Stimulated activated CD4-positive, alpha-beta T cell treated with anti-CD3 and anti-CD28 coated beads, Interleukin-15, amount 100 ng/mL, for 48 hours (primary cell): ENCODE results near the gene USP24.
A peak's percentile ranks its signal among the peaks of the same experiment; 100 is the strongest.
"Not testable (repeated sequence)": the region's sequence is repeated elsewhere in the genome, so short reads cannot be mapped to it uniquely, and the experiment has no call there.

ENCODE experiments used
- DNase-seq, 2 donors: peaks; one replicate each; pipeline ENCODE4 v3.0.0-alpha.2; 2020; ENCODE audit warnings: low read depth in 2 of 2

USP24 gene

DNA sequence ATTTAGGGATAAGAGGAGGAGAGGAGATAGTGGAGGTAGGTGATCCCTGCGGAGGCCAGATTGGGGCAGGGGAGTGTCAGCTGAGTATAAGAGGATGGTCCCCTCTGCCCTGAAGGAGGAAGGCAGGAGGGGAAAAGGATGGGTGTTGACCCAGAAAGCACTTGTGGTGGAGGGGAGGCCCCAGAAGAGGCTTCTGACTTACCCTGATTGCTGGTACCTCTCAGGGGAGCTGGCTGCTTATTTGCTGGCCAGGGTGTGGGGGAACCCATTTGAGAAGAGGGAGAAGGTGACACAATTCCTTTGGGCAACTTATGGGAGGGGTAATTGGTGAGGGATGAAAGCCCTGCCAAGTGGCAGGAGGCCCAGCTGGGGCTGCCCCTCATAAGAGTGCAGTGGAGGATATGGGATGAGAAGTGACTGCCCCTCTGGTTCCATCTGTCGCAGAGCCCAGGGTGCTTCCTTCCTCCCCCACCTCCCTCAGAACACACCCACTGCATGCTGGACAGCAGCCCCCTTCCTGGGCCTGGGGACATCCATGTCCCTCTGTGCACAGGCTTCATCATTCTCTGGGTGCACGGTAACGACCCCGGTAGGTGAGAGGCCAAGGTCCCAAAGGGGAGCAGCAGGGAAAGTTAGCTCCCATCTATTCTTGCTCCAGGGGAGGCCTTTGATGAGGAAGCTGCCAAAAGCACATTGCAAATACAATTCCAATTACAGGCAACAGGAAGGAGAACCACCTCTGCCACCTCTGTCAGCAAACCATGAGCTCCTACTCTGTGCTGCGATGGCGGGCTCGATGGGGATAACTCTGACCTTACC, 177.2 kb downstream of the USP24 start:
- DNase-seq: no peak

DNA sequence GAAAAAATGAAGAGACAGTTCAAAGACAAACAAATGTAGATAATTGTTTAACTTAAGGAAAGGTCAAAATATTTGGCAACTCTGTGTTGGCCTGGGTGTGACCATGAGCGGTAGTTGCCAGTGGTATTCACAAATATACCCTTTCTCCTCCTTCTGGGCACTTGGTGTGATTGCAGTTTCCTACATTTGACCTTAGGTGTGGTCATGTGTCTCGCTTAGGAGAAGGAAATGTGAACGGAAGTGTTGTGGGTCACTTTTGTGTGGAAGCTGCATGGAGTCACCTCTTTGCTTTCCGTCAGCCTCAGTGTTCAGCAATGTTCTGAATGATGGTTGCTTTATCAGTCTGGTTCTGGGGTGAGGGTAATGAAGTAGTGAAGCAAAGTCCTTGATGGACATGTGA, 179.3 kb downstream of the USP24 start:
- DNase-seq: no peak

DNA sequence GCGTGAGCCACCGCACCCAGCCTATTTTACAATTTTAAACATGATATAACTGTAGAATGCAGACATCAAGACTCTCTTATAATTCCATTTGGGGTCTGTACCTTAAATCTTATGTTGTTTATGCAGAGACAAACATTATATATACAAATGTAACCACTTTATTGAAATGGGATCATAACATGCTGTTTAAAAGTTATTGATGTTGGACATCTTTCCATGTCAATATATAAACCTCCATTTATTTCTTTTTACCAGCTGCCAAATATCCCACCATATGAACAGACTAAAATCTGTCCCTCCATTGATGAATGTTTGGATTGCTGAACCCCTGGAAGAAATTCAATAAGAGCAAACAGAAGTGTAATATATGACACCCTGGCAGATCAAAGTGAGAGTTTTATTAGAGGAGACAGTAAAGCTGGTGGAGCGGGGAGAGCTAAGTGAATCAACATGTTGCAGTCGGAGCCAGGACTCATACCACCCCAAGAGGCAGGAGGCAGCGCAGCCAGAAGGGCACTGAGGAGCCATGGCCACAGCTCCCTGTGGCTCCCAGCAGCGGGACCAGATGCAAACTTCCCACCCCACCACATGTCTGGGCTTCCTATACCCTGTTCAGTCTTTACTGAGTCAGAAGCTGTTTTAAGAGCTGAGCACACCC, 180.6 kb downstream of the USP24 start:
- no peak for DNase-seq

DNA sequence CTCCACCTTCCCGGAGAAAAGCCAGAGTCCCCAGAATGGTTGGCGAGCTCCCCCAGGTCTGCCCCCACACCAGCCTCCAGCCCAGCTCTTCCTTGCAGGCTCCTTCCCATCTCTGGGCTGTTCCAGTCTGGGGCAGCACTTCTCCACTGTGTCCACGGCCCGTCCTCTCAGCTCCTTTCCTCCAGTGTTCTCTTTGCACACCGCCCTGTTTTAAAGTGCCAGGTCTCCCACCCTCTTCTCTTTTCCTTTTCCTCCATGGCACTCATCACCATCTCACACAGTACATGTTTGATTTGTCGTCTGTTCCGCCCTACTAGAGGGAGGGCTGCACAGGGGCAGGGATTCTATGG, 181.9 kb downstream of the USP24 start:
- DNase-seq: no peak

DNA sequence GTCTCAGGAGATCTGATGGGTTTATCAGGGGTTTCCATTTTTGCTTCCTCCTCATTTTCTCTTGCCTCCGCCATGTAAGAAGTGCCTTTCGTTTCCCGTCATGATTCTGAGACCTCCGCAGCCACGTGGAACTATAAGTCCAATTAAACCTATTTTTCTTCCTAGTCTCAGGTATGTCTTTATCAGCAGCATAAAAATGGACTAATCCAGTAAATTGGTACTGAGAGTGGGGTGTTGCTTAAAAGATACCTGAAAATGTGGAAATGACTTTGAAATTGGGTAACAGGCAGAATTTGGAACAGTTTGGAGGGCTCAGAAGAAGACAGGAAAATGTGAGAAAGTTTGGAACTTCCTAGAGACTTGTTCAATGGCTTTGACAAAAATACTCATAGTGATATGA, 184.1 kb downstream of the USP24 start:
- not testable (repeated sequence) for DNase-seq

DNA sequence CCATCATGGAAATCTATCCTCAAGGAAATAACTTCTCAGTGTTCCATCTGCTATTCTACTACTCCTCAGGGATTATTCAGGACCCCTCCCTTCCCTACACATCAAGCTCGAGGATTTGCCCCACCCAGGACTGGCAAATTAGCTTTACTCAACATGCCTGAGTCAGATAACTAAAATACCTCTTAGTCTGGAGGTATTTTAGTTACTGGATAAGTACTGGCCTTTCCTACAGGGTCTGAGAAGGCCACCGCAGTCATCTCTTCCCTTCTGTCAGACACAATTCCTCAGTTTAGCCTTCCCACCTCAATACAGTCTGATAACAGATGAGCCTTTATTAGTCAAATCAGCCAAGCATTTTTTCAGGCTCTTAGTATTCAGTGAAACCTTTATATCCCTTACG, 188.5 kb downstream of the USP24 start:
- DNase-seq: not testable (repeated sequence)

DNA sequence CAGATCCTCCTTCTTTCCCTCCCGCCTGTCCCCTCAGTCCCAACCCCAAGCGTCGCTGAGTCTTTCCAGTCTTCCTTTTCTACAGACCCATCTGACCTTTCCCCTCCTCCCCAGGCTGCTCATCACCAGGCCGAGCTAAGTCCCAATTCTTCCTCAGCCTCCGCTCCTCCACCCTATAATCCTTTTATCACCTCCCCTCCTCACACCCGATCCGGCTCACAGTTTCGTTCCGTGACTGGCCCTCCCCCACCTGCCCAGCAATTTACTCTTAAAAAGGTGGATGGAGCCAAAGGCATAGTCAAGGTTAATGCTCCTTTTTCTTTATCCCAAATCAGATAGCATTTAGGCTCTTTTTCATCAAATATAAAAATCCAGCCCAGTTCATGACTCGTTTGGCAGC, 191.0 kb downstream of the USP24 start:
- not testable (repeated sequence) for DNase-seq

DNA sequence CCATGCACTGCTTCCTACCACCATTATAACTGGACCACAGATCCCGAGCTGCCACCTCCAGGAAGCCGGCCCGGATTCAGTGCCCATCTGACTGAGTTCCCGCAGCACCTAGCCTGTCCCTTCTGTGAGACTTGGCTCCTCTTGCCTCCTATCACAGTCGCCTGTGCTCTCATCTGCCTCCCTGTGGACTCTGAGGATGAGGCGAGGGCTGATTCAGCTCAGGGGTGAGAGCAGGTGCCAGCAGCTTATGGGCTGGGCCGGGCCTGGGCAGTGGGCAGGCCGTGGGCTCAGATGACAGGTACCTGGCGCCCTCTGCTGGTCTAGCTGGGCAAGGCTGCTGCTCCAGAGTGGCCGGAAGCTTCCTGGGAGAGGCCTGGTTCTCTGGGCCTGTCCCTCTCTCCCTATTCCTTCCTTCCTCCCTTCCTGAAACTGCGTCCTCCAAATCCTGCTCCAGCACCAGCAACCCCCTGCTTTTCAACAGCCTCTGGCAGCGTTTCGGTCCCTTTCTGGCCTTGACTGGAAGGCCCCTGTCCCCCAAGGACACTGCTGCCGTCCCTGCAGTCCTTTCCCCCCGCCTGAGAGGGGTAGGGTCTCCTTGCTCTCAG, 193.1 kb downstream of the USP24 start:
- DNase-seq: peak; percentile 59 to 61

DNA sequence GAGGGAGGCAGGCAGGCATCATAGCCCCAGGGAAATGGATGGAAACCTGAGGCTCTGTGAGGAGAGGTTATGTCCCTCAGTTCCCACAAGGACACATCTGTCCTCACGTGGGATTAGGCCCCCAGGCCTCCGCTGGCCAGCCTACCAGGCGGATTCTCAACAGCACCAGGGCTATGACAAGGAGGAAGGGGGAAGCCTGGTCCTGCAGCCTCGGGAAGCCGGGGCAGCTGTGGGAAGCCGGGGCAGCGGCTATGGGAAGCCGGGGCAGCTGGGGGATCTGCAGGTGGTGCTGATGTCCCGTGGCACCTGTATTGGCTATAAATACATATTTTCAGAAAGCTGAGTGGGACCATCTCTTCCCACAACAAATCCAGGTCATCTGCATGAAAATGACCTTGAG, 196.8 kb downstream of the USP24 start:
- no peak for DNase-seq
